Neural cell (in vitro differentiated cells): ENCODE measurements around the gene NCR3LG1. TPM values are rescaled to one million over a fixed set of nuclear protein-coding genes. Genes with fewer than 3 reads are reported as not detected.

Experiments
- H2AFZ ChIP-seq: fragments of 200-600, 300-800 bp; sonication (generic), shearing (Covaris generic); 2 replicates; pipeline ENCODE4 v1.6.0; 2014; ENCODE audit warnings: low read depth, mild to moderate bottlenecking, antibody characterized with exemption, low read length, moderate library complexity
- H3F3A ChIP-seq: fragments of 200-600 bp; shearing (Covaris generic); 2 replicates; pipeline ENCODE4 v1.6.1; 2016; ENCODE audit warnings: mild to moderate bottlenecking, moderate library complexity, mixed read lengths, antibody characterized with exemption, low read length; ENCODE audit not compliant: insufficient read depth, poor library complexity, severe bottlenecking
- H3K27ac ChIP-seq: fragments of 200-600, 300-800 bp; sonication (generic), shearing (Covaris generic); 2 replicates; pipeline ENCODE4 v1.5.1; 2014; ENCODE audit warnings: mild to moderate bottlenecking, low read length, moderate library complexity
- H3K27me3 ChIP-seq: fragments of 300-800, 200-600 bp; sonication (generic), shearing (Covaris generic); 2 replicates; pipeline ENCODE4 v1.6.0; 2014; ENCODE audit warnings: mild to moderate bottlenecking, low read depth, low read length, moderate library complexity; ENCODE audit not compliant: insufficient read depth
- H3K36me3 ChIP-seq: fragments of 300-800, 200-600 bp; sonication (generic), shearing (Covaris generic); 2 replicates; pipeline ENCODE4 v1.5.1; 2014; ENCODE audit warnings: mild to moderate bottlenecking, antibody characterized with exemption, low read length, moderate library complexity; ENCODE audit not compliant: insufficient read depth
- H3K4me2 ChIP-seq: fragments of 300-800, 200-600 bp; sonication (generic), shearing (Covaris generic); 2 replicates; pipeline ENCODE4 v1.6.0; 2014; ENCODE audit warnings: mild to moderate bottlenecking, low read length
- H3K4me3 ChIP-seq: fragments of 300-800, 200-600 bp; sonication (generic), shearing (Covaris generic); 2 replicates; pipeline ENCODE4 v1.5.1; 2014; ENCODE audit warnings: mild to moderate bottlenecking, low read length, moderate library complexity
- H3K79me2 ChIP-seq: fragments of 200-600 bp; shearing (Covaris generic); replicated peaks from 2 replicates; pipeline ENCODE4 v1.6.0; 2014; ENCODE audit warnings: mild to moderate bottlenecking, low read length, moderate library complexity; ENCODE audit not compliant: insufficient read depth
- H3K9ac ChIP-seq: fragments of 300-800, 200-600 bp; sonication (generic), shearing (Covaris generic); 2 replicates; pipeline ENCODE4 v1.6.1; 2016; ENCODE audit warnings: mild to moderate bottlenecking, low read length, mixed read lengths
- H3K9me2 ChIP-seq: fragments of 200-600 bp; shearing (Covaris generic); 2 replicates; pipeline ENCODE4 v1.6.1; 2016; ENCODE audit warnings: mild to moderate bottlenecking, low read length, mixed read lengths; ENCODE audit not compliant: insufficient read depth
- H3K9me3 ChIP-seq: fragments of 200-600, 300-800 bp; sonication (generic), shearing (Covaris generic); 2 replicates; pipeline ENCODE4 v1.6.1; 2016; ENCODE audit warnings: mild to moderate bottlenecking, mixed run types, low read length, moderate library complexity, mixed read lengths
- H4K20me1 ChIP-seq: fragments of 200-600 bp; shearing (Covaris generic); 2 replicates; pipeline ENCODE4 v1.6.1; 2016; ENCODE audit warnings: mild to moderate bottlenecking, mixed run types; ENCODE audit not compliant: insufficient read depth
- EP300 ChIP-seq: fragments of 450-650 bp; conservative IDR thresholded peaks from 2 replicates; pipeline ENCODE4 v1.6.1; 2014; ENCODE audit warnings: antibody characterized with exemption, mild to moderate bottlenecking, moderate library complexity; ENCODE audit not compliant: poor library complexity, severe bottlenecking
- EZH2 ChIP-seq: fragments of 200-600, 300-800 bp; shearing (Covaris generic), sonication (generic); IDR thresholded peaks from 2 replicates; pipeline ENCODE4 v1.6.1; 2014; ENCODE audit warnings: antibody characterized with exemption, low read length, borderline replicate concordance, mild to moderate bottlenecking; ENCODE audit not compliant: insufficient read depth, poor library complexity, severe bottlenecking
- MXI1 ChIP-seq: fragments of 450-650 bp; conservative IDR thresholded peaks from 2 replicates; pipeline ENCODE4 v1.6.1; 2014; ENCODE audit warnings: antibody characterized with exemption, mild to moderate bottlenecking; ENCODE audit not compliant: poor library complexity, severe bottlenecking
- POLR2AphosphoS5 ChIP-seq: IDR thresholded peaks from 2 replicates; pipeline ENCODE4 v1.6.1; 2012
- RAD21 ChIP-seq: fragments of 450-650 bp; conservative IDR thresholded peaks from 2 replicates; pipeline ENCODE4 v1.6.1; 2014; ENCODE audit warnings: antibody characterized with exemption, mild to moderate bottlenecking, moderate library complexity
- SMC3 ChIP-seq: fragments of 450-650 bp; conservative IDR thresholded peaks from 2 replicates; pipeline ENCODE4 v1.6.1; 2014; ENCODE audit warnings: antibody characterized with exemption, mild to moderate bottlenecking, moderate library complexity; ENCODE audit not compliant: poor library complexity
- TAF1 ChIP-seq: IDR thresholded peaks from 2 replicates; pipeline ENCODE4 v1.6.1; 2012; ENCODE audit warnings: low read depth
- polyA plus RNA-seq: library from polyadenylated mRNA; depleted of rRNA; stranded (reverse); fragments of >200 nt; gene quantifications from 2 replicates; pipeline ENCODE4 v1.2.3, GENCODE V29; 2014
- TF ChIP-seq, protein P1 (sequence below): fragments of 450-650 bp; IDR thresholded peaks from 2 replicates; pipeline ENCODE4 v1.5.1; 2014; ENCODE audit warnings: antibody characterized with exemption, mild to moderate bottlenecking, moderate library complexity; ENCODE audit not compliant: poor library complexity, severe bottlenecking
- TF ChIP-seq, protein P2 (sequence below): IDR thresholded peaks from 2 replicates; pipeline ENCODE4 v1.6.1; 2012; ENCODE audit warnings: borderline replicate concordance

The NCR3LG1 gene
- polyA plus RNA-seq, 1 donor from 2014 or later: 3.1 TPM

DNA sequence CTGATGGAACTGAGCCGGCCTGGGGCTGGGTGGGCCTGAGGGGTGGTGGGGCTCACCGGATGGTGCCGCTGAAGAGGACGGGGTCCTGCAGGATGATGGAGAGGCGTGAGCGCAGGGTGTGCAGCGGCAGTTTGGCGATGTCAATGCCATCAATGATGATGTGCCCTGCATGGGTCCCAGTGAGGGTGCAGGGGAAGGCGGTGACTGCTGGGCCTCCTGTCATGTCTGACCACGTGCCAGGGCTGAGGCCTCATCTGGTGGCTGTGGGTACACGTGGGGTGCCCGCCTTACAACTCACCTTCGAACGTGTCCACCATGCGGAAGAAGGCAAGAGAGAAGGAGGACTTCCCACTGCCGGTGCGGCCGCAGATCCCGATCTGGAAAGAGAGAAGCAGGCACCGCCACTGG is 44.0 kb downstream of the NCR3LG1 start:
- Histone ChIP-seq H3K79me2 (no peaks in the 10 kb centered on the region), H2AFZ (no peak overlapping the region)
- TF ChIP-seq, protein P1, sequence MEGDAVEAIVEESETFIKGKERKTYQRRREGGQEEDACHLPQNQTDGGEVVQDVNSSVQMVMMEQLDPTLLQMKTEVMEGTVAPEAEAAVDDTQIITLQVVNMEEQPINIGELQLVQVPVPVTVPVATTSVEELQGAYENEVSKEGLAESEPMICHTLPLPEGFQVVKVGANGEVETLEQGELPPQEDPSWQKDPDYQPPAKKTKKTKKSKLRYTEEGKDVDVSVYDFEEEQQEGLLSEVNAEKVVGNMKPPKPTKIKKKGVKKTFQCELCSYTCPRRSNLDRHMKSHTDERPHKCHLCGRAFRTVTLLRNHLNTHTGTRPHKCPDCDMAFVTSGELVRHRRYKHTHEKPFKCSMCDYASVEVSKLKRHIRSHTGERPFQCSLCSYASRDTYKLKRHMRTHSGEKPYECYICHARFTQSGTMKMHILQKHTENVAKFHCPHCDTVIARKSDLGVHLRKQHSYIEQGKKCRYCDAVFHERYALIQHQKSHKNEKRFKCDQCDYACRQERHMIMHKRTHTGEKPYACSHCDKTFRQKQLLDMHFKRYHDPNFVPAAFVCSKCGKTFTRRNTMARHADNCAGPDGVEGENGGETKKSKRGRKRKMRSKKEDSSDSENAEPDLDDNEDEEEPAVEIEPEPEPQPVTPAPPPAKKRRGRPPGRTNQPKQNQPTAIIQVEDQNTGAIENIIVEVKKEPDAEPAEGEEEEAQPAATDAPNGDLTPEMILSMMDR: no peak
- no peak for TF ChIP-seq RAD21
- TF ChIP-seq MXI1: no peak
- TF ChIP-seq TAF1: no peak
- no peak for TF ChIP-seq SMC3
- TF ChIP-seq EP300: no peak
- TF ChIP-seq, protein P2, sequence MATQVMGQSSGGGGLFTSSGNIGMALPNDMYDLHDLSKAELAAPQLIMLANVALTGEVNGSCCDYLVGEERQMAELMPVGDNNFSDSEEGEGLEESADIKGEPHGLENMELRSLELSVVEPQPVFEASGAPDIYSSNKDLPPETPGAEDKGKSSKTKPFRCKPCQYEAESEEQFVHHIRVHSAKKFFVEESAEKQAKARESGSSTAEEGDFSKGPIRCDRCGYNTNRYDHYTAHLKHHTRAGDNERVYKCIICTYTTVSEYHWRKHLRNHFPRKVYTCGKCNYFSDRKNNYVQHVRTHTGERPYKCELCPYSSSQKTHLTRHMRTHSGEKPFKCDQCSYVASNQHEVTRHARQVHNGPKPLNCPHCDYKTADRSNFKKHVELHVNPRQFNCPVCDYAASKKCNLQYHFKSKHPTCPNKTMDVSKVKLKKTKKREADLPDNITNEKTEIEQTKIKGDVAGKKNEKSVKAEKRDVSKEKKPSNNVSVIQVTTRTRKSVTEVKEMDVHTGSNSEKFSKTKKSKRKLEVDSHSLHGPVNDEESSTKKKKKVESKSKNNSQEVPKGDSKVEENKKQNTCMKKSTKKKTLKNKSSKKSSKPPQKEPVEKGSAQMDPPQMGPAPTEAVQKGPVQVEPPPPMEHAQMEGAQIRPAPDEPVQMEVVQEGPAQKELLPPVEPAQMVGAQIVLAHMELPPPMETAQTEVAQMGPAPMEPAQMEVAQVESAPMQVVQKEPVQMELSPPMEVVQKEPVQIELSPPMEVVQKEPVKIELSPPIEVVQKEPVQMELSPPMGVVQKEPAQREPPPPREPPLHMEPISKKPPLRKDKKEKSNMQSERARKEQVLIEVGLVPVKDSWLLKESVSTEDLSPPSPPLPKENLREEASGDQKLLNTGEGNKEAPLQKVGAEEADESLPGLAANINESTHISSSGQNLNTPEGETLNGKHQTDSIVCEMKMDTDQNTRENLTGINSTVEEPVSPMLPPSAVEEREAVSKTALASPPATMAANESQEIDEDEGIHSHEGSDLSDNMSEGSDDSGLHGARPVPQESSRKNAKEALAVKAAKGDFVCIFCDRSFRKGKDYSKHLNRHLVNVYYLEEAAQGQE: no peak
- TF ChIP-seq POLR2AphosphoS5: no peak
- TF ChIP-seq EZH2: no peak

DNA sequence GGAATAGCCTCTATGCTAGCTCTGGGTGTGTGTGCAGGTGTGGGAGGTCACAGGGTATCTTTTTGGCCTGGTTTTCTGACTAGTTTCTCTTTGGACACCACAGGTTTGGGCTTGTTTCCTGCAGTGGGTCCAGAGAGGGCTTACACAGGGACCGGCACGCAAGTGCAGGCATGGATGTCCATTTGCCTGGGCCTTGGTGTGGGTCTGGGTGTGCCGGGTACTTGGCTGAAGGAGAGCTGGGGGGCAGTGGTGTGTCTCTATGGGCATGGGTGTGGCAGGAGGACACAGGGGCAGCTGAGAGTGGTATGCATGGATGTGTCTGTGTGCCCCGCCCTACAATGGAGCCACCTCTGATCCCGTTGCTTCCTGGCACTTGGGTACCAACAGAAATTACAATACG is 44.4 kb downstream of the NCR3LG1 start:
- no peaks in the 10 kb centered on the region for H3K36me3 ChIP-seq

More for the DNA sequence above, 44.0 kb downstream of the NCR3LG1 start:
- Histone ChIP-seq H3K9ac (no peak overlapping the region), H3K9me3 (no peaks in the 10 kb centered on the region), H3F3A (no peaks in the 10 kb centered on the region), H3K27ac (no peak overlapping the region), H3K9me2 (no peaks in the 10 kb centered on the region), H3K4me2 (no peak overlapping the region), H3K27me3 (no peaks in the 10 kb centered on the region), H4K20me1 (no peaks in the 10 kb centered on the region), H3K4me3 (no peak overlapping the region), H3K36me3 (no peaks in the 10 kb centered on the region)

More for the DNA sequence above, 44.4 kb downstream of the NCR3LG1 start:
- Histone ChIP-seq H3K27me3 (no peaks in the 10 kb centered on the region), H4K20me1 (no peaks in the 10 kb centered on the region), H3K4me2 (no peak overlapping the region), H2AFZ (no peak overlapping the region), H3K27ac (no peak overlapping the region), H3K9me2 (no peaks in the 10 kb centered on the region), H3K79me2 (no peaks in the 10 kb centered on the region), H3K4me3 (no peak overlapping the region), H3K9me3 (no peaks in the 10 kb centered on the region), H3K9ac (no peak overlapping the region), H3F3A (no peaks in the 10 kb centered on the region)
- no peak for TF ChIP-seq SMC3
- TF ChIP-seq TAF1: no peak
- no peak for TF ChIP-seq MXI1
